Keratinocyte (primary cell): ENCODE results near the gene STEAP2. TPM values are rescaled to one million over a fixed set of nuclear protein-coding genes. Genes with fewer than 3 reads are reported as not detected.

Experiments
- DNase-seq: peaks from one replicate; pipeline ENCODE4 v3.0.0-alpha.2; 2011; ENCODE audit warnings: low read depth, missing footprints, low spot score
- FAIRE-seq: peaks from 2 replicates; lab custom pipeline; 2011; peaks lifted over from hg19 to GRCh38; lab: Jason Lieb, UNC
- H2AFZ ChIP-seq: 2 replicates; pipeline ENCODE4 v1.6.0; 2012; ENCODE audit warnings: low read length, control low read depth, inconsistent platforms; ENCODE audit not compliant: control insufficient read depth
- H3K27ac ChIP-seq: 2 replicates; pipeline ENCODE4 v1.5.1; 2011; ENCODE audit warnings: low read length; ENCODE audit not compliant: control insufficient read depth, insufficient read depth
- H3K27me3 ChIP-seq: 3 replicates; pipeline ENCODE4 v1.6.0; 2011; ENCODE audit warnings: low read length; ENCODE audit not compliant: control insufficient read depth, insufficient read depth; ENCODE audit errors: extremely low read depth
- H3K36me3 ChIP-seq, 2 experiments: 2 replicates in 1 of 2; 3 replicates in 1 of 2; pipeline ENCODE4 v1.5.1; 2011; ENCODE audit warnings: low read length in 2 of 2, mild to moderate bottlenecking in 1 of 2; ENCODE audit not compliant: control insufficient read depth in 2 of 2, insufficient read depth in 2 of 2; ENCODE audit errors: extremely low read depth in 1 of 2
- H3K4me1 ChIP-seq: 3 replicates; pipeline ENCODE4 v1.5.1; 2011; ENCODE audit warnings: low read length; ENCODE audit not compliant: control insufficient read depth, insufficient read depth; ENCODE audit errors: extremely low read depth
- H3K4me2 ChIP-seq: 3 replicates; pipeline ENCODE4 v1.6.0; 2011; ENCODE audit warnings: low read depth, low read length; ENCODE audit not compliant: control insufficient read depth, insufficient read depth; ENCODE audit errors: extremely low read depth
- H3K4me3 ChIP-seq, 3 experiments: fragments of 200-600 bp in 1 of 3; sonication (generic) in 1 of 3; 2 replicates in 2 of 3; 3 replicates in 1 of 3; pipeline ENCODE4 v1.5.1; 2011 to 2016; ENCODE audit warnings: low read length in 3 of 3, mild to moderate bottlenecking in 3 of 3, control low read depth in 2 of 3, inconsistent platforms in 1 of 3, low read depth in 1 of 3, mixed read lengths in 1 of 3, mixed run types in 1 of 3, moderate library complexity in 1 of 3; ENCODE audit not compliant: control insufficient read depth in 2 of 3, insufficient read depth in 2 of 3; ENCODE audit errors: extremely low read depth in 1 of 3
- H3K79me2 ChIP-seq: 2 replicates; pipeline ENCODE4 v1.6.0; 2012; ENCODE audit warnings: low read length; ENCODE audit not compliant: control insufficient read depth, insufficient read depth
- H3K9ac ChIP-seq: 3 replicates; pipeline ENCODE4 v1.6.0; 2011; ENCODE audit warnings: low read length; ENCODE audit not compliant: control insufficient read depth, insufficient read depth; ENCODE audit errors: extremely low read depth
- H3K9me1 ChIP-seq: 3 replicates; pipeline ENCODE4 v1.6.0; 2011; ENCODE audit warnings: low read length; ENCODE audit not compliant: control insufficient read depth, insufficient read depth; ENCODE audit errors: extremely low read depth
- H3K9me3 ChIP-seq: 2 replicates; pipeline ENCODE4 v1.5.1; 2012; ENCODE audit warnings: low read depth, low read length; ENCODE audit not compliant: control insufficient read depth
- H4K20me1 ChIP-seq: 3 replicates; pipeline ENCODE4 v1.6.0; 2011; ENCODE audit warnings: low read length; ENCODE audit not compliant: control insufficient read depth, insufficient read depth; ENCODE audit errors: extremely low read depth
- EZH2 ChIP-seq: IDR thresholded peaks from one replicate; pipeline ENCODE4 v1.6.1; 2012; ENCODE audit warnings: inconsistent platforms, mild to moderate bottlenecking, low read length, moderate library complexity
- dilution Hi-C: fragments of 300-500 bp; cut with MboI; formaldehyde crosslinking; loops from one replicate; pipeline ENCODE4 v1.7.0; 2020; ENCODE audit warnings: low sequenced_read_pairs; ENCODE audit not compliant: extremely low pct_ligation_motif_present
- polyA plus RNA-seq, 5 experiments: library from polyadenylated mRNA; depleted of rRNA in 3 of 5; stranded (reverse) in 3 of 5; stranded (forward) in 1 of 5; unstranded in 1 of 5; fragments of >200 nt; gene quantifications; 1 replicate in 1 of 5; 2 replicates in 3 of 5; 3 replicates in 1 of 5; pipeline versions ENCODE4 v1.2.1 to v1.2.3, GENCODE V29; 2011 to 2012; ENCODE audit warnings: missing spikeins in 2 of 5, low read depth in 1 of 5, low replicate concordance in 1 of 5
- small RNA-seq, 3 experiments: library from RNA; depleted of rRNA; stranded (forward); fragments of <200 nt; gene quantifications; one replicate each; pipeline ENCODE3, GENCODE V24; 2012; ENCODE audit warnings: low read depth in 3 of 3, low replicate concordance in 1 of 3; ENCODE audit not compliant: insufficient read length in 3 of 3
- TF ChIP-seq, protein P1 (sequence below), 3 experiments: IDR thresholded peaks in 1 of 3; conservative IDR thresholded peaks in 1 of 3; optimal IDR thresholded peaks in 1 of 3; 2 replicates in 2 of 3; 3 replicates in 1 of 3; pipeline versions ENCODE3 to v1.5.1; 2011; ENCODE audit warnings: low read length in 3 of 3, mild to moderate bottlenecking in 3 of 3, moderate library complexity in 2 of 3, control low read depth in 1 of 3, inconsistent platforms in 1 of 3; ENCODE audit not compliant: insufficient read depth in 2 of 3; ENCODE audit errors: extremely low read depth in 1 of 3

Gene STEAP2
- polyA plus RNA-seq, 1 donor (not counting 4 experiments of a cell fraction or from before 2014, with no cell fraction given) = 3.9 TPM

DNA sequence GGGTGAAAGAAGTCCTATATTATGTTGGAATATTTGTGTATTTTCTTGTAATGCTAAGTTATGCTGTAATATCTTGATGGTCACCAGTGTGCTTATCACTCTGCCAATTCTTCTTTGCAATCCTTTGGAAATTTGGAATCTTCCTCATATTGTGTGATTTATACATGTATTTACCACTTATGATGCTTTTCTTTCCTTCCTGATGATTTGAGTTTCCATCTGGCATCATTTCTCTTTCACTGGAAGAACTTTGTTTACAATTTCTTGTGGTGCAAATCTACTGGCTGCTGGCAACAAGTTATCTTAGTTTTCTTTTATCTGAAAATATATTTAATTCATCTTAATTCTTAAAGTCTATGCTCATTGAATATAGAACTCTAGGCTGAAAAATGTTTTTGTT is 62.6 kb downstream of the STEAP2 start:
- H3K27me3 ChIP-seq = no peaks in the 10 kb centered on the region
- H3K9me1 ChIP-seq = no peaks in the 10 kb centered on the region
- H3K9ac ChIP-seq = no peak overlapping the region
- no peak overlapping the region for H3K27ac ChIP-seq
- H4K20me1 ChIP-seq = no peaks in the 10 kb centered on the region
- H3K9me3 ChIP-seq = no peaks in the 10 kb centered on the region
- dilution Hi-C loops = no loop called here
- H3K4me1 ChIP-seq = no peaks in the 10 kb centered on the region
- H3K79me2 ChIP-seq = no peaks in the 10 kb centered on the region
- no peaks in the 10 kb centered on the region for H3K36me3 ChIP-seq
- H2AFZ ChIP-seq = no peak overlapping the region
- DNase-seq = no peak
- no peak overlapping the region for H3K4me2 ChIP-seq
- no peak overlapping the region for H3K4me3 ChIP-seq
- TF ChIP-seq, protein P1, sequence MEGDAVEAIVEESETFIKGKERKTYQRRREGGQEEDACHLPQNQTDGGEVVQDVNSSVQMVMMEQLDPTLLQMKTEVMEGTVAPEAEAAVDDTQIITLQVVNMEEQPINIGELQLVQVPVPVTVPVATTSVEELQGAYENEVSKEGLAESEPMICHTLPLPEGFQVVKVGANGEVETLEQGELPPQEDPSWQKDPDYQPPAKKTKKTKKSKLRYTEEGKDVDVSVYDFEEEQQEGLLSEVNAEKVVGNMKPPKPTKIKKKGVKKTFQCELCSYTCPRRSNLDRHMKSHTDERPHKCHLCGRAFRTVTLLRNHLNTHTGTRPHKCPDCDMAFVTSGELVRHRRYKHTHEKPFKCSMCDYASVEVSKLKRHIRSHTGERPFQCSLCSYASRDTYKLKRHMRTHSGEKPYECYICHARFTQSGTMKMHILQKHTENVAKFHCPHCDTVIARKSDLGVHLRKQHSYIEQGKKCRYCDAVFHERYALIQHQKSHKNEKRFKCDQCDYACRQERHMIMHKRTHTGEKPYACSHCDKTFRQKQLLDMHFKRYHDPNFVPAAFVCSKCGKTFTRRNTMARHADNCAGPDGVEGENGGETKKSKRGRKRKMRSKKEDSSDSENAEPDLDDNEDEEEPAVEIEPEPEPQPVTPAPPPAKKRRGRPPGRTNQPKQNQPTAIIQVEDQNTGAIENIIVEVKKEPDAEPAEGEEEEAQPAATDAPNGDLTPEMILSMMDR (optimal IDR thresholded peaks at IDR 0.05 in 1 of 3, IDR thresholded peaks at IDR 0.05 in 1 of 3, conservative IDR thresholded peaks at IDR 0.05 in 1 of 3; ENCODE audit: extremely low read depth in 1 of 3, insufficient read depth in 2 of 3, low read length in 3 of 3) = no peak
- TF ChIP-seq EZH2 = no peak
- FAIRE-seq = no peak

DNA sequence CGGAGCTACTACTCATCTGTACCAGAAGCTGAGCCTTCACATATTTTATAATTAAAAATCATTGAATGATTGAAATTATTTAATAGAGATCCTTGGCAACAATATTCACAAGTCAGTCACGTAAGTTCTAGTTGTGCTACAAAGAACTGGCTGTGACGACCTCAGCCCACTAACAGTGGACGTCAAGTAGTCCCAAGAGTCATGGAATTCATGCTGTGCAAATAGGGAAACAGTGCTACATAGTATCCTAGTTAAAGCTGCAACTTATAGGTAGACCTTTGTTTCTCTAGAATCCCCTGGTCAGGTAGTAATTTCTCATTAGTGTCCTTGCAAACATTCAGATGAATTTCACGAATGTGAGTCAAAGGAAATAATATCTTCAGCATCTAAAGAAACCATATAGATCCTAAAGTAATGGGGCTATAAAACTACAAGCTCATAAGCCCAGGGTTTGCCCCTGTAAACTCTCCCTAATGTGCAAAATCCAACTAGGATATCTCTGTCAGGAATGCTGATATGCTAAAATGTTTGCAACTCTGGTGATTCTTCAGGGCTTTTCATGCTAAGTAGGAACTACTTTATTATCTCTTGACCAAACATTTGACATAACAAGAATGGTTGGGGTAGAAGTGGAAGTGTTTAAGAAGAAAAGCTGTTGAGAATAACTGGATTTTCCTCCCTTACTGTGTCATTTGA is 64.6 kb downstream of the STEAP2 start:
- Histone ChIP-seq H3K4me3 (no peak overlapping the region), H2AFZ (no peak overlapping the region), H3K27me3 (no peaks in the 10 kb centered on the region), H3K9me3 (no peaks in the 10 kb centered on the region), H3K9me1 (no peaks in the 10 kb centered on the region), H3K9ac (no peak overlapping the region), H3K79me2 (no peaks in the 10 kb centered on the region), H3K4me2 (no peak overlapping the region), H3K4me1 (no peaks in the 10 kb centered on the region), H3K36me3 (no peaks in the 10 kb centered on the region), H4K20me1 (no peaks in the 10 kb centered on the region), H3K27ac (no peak overlapping the region)
- DNase-seq = no peak
- dilution Hi-C loops = no loop called here
- no peak for FAIRE-seq
- TF ChIP-seq, protein P1 (optimal IDR thresholded peaks at IDR 0.05 in 1 of 3, IDR thresholded peaks at IDR 0.05 in 1 of 3, conservative IDR thresholded peaks at IDR 0.05 in 1 of 3; ENCODE audit: extremely low read depth in 1 of 3, insufficient read depth in 2 of 3, low read length in 3 of 3) = no peak
- TF ChIP-seq EZH2 = no peak

Small RNAs within 50 kb of the gene (small RNA-seq; reads per million reads assigned to genes)
- gene RF00019 = 0 reads per million in 3 experiments

Other genes with a start within 250 kb of the STEAP2 start
- 7.7 to 19.0 TPM (median 16.7 TPM) in 3 replicates for gene STEAP1, start 57.3 kb upstream of the STEAP2 start, polyA plus RNA-seq
- gene CFAP69, start 33.4 kb downstream of the STEAP2 start, polyA plus RNA-seq = 0.35 to 1.6 TPM (median 0.67 TPM) in 3 replicates
- not detected in 3 replicates for gene FAM237B, start 109.6 kb downstream of the STEAP2 start, polyA plus RNA-seq
- 14.0 to 26.6 TPM (median 17.0 TPM) in 3 replicates for gene GTPBP10, start 135.0 kb downstream of the STEAP2 start, polyA plus RNA-seq
- gene CLDN12, start 191.7 kb downstream of the STEAP2 start, polyA plus RNA-seq = 59.5 to 71.5 TPM (median 62.5 TPM) in 3 replicates